GM11168 (cell line): Measurements from ENCODE around the gene PAPPA.

Experiments used
- in situ Hi-C: fragments of 300-500 bp; cut with MboI; formaldehyde crosslinking; loops from one replicate; pipeline ENCODE4 v1.12.0; 2022; ENCODE audit warnings: low sequenced_read_pairs; ENCODE audit not compliant: unreplicated experiment

Gene PAPPA

GRCh38 chr9:116151966-116152381, 1.6 kb upstream of the PAPPA start:
- in situ Hi-C loops: loop anchor here (10.0 to 25.0 kb wide), 2 partner anchors 413 to 510 kb away; no protein-coding TSS in a partner anchor

- in situ Hi-C loops: loop anchor here (10.0 to 25.0 kb wide), 2 partner anchors 412 to 510 kb away; no protein-coding TSS in a partner anchor
These were observed 1.2 kb upstream of the PAPPA start for GRCh38 chr9:116152390-116152789.

GRCh38 chr9:116152941-116153764, 438 bp upstream of the PAPPA start:
- in situ Hi-C loops: loop anchor here (10.0 to 25.0 kb wide), 2 partner anchors 412 to 509 kb away; no protein-coding TSS in a partner anchor

GRCh38 chr9:116154334-116154975, 864 bp downstream of the PAPPA start:
- in situ Hi-C loops: loop anchor here (10.0 to 25.0 kb wide), 2 partner anchors 410 to 508 kb away; no protein-coding TSS in a partner anchor

- in situ Hi-C loops: loop anchor here (10.0 to 25.0 kb wide), 2 partner anchors 410 to 507 kb away; no protein-coding TSS in a partner anchor
These were observed 1.5 kb downstream of the PAPPA start for GRCh38 chr9:116154976-116155697.

- in situ Hi-C loops: loop anchor here (10.0 to 25.0 kb wide), 2 partner anchors 409 to 507 kb away; no protein-coding TSS in a partner anchor
These were observed 2.1 kb downstream of the PAPPA start for GRCh38 chr9:116155698-116156039.

GRCh38 chr9:116156621-116157314, 3.2 kb downstream of the PAPPA start:
- in situ Hi-C loops: loop anchor here (10.0 to 25.0 kb wide), 2 partner anchors 408 to 506 kb away; no protein-coding TSS in a partner anchor

- in situ Hi-C loops: loop anchor here (10.0 to 25.0 kb wide), 2 partner anchors 407 to 505 kb away; no protein-coding TSS in a partner anchor
These were observed 4.0 kb downstream of the PAPPA start for GRCh38 chr9:116157436-116158138.

- in situ Hi-C loops: loop anchor here (25.0 kb wide), 1 partner anchor 501 kb away; no protein-coding TSS in a partner anchor
These were observed 7.3 kb downstream of the PAPPA start for GRCh38 chr9:116160676-116161571.

- in situ Hi-C loops: loop anchor here (25.0 kb wide), 1 partner anchor 500 kb away; no protein-coding TSS in a partner anchor
These were observed 8.7 kb downstream of the PAPPA start for GRCh38 chr9:116162241-116162781.

GRCh38 chr9:116163293-116164055, 9.9 kb downstream of the PAPPA start:
- in situ Hi-C loops: loop anchor here (25.0 kb wide), 1 partner anchor 499 kb away; no protein-coding TSS in a partner anchor

- in situ Hi-C loops: loop anchor here (25.0 kb wide), 1 partner anchor 496 kb away; no protein-coding TSS in a partner anchor
These were observed 12.3 kb downstream of the PAPPA start for GRCh38 chr9:116165912-116166311.

- in situ Hi-C loops: loop anchor here (25.0 kb wide), 1 partner anchor 496 kb away; no protein-coding TSS in a partner anchor
These were observed 13.1 kb downstream of the PAPPA start for GRCh38 chr9:116166713-116167112.

- in situ Hi-C loops: loop anchor here (25.0 kb wide), 1 partner anchor 494 kb away; no protein-coding TSS in a partner anchor
These were observed 14.6 kb downstream of the PAPPA start for GRCh38 chr9:116168231-116168630.

- in situ Hi-C loops: loop anchor here (25.0 kb wide), 1 partner anchor 490 kb away; no protein-coding TSS in a partner anchor
These were observed 18.6 kb downstream of the PAPPA start for GRCh38 chr9:116172216-116172615.

- in situ Hi-C loops: loop anchor here (25.0 kb wide), 1 partner anchor 488 kb away; no protein-coding TSS in a partner anchor
These were observed 20.8 kb downstream of the PAPPA start for GRCh38 chr9:116174347-116174746.

- in situ Hi-C loops: no loop called here
These were observed 22.0 kb downstream of the PAPPA start for GRCh38 chr9:116175614-116176013.
